Measurements from ENCODE around the gene BOLA2.
"Not testable (repeated sequence)": the region's sequence is repeated elsewhere in the genome, so short reads cannot be mapped to it uniquely, and the experiment has no call there.

- TF ChIP-seq POLR2A, CTCF (IDR thresholded peaks at IDR 0.05): not testable (repeated sequence)
Measured at GRCh38 chr16:29457660-29458059, 3.5 kb upstream of the BOLA2 start.

Measured in esophagus squamous epithelium (tissue), 4 donors.